Rectal smooth muscle tissue (tissue), 1 donor: ENCODE results near the gene CACHD1.
A peak's percentile ranks its signal among the peaks of the same experiment; 100 is the strongest.

Source experiments
- H3K27ac ChIP-seq: one replicate; pipeline ENCODE4 v1.7.0; 2013; ENCODE audit warnings: low read depth, low read length, inconsistent platforms
- H3K27me3 ChIP-seq: one replicate; pipeline ENCODE4 v1.7.0; 2013; ENCODE audit warnings: low read length; ENCODE audit not compliant: control insufficient read depth, insufficient read depth
- H3K36me3 ChIP-seq: one replicate; pipeline ENCODE4 v1.7.0; 2013; ENCODE audit warnings: low read length; ENCODE audit not compliant: control insufficient read depth, insufficient read depth
- H3K4me1 ChIP-seq: one replicate; pipeline ENCODE4 v1.7.0; 2013; ENCODE audit warnings: low read length; ENCODE audit not compliant: control insufficient read depth, insufficient read depth
- H3K4me3 ChIP-seq: one replicate; pipeline ENCODE4 v1.7.0; 2013; ENCODE audit warnings: low read length
- H3K9ac ChIP-seq: one replicate; pipeline ENCODE4 v1.7.0; 2013; ENCODE audit warnings: low read length

CACHD1 gene

GRCh38 chr1:64469977-64470664, at the start of gene CACHD1:
Gene CACHD1 (plus strand): TSS chr1:64470129. CDS start chr1:64470745, 616 bp downstream.
- Histone ChIP-seq H3K9ac (no peak within 1 kb of the TSS), H3K4me3 (peak within 1 kb of the TSS; percentile 76), H3K4me1 (peaks cover 7% of the 10 kb centered on the region), H3K27me3 (peaks cover 9% of the 10 kb centered on the region), H3K27ac (peak within 1 kb of the TSS; percentile 51), H3K36me3 (no peaks in the 10 kb centered on the region)

GRCh38 chr1:64421377-64421776, 48.6 kb upstream of the CACHD1 start:
- Histone ChIP-seq H3K36me3 (no peaks in the 10 kb centered on the region), H3K4me3 (no peak overlapping the region), H3K27me3 (no peaks in the 10 kb centered on the region), H3K9ac (no peak overlapping the region), H3K4me1 (no peaks in the 10 kb centered on the region), H3K27ac (no peak overlapping the region)

GRCh38 chr1:64423526-64423925, 46.4 kb upstream of the CACHD1 start:
- H3K27ac ChIP-seq = no peak overlapping the region
- no peaks in the 10 kb centered on the region for H3K36me3 ChIP-seq
- no peaks in the 10 kb centered on the region for H3K27me3 ChIP-seq
- no peak overlapping the region for H3K9ac ChIP-seq
- no peaks in the 10 kb centered on the region for H3K4me1 ChIP-seq
- no peak overlapping the region for H3K4me3 ChIP-seq

- no peaks in the 10 kb centered on the region for H3K36me3 ChIP-seq
- no peaks in the 10 kb centered on the region for H3K27me3 ChIP-seq
- H3K9ac ChIP-seq = no peak overlapping the region
- H3K4me3 ChIP-seq = no peak overlapping the region
- no peak overlapping the region for H3K27ac ChIP-seq
- H3K4me1 ChIP-seq = no peaks in the 10 kb centered on the region
Measured at GRCh38 chr1:64424412-64424811, 45.5 kb upstream of the CACHD1 start.

GRCh38 chr1:64425521-64425920, 44.4 kb upstream of the CACHD1 start:
- Histone ChIP-seq H3K27me3 (no peaks in the 10 kb centered on the region), H3K4me1 (no peaks in the 10 kb centered on the region), H3K9ac (no peak overlapping the region)

GRCh38 chr1:64426681-64427080, 43.2 kb upstream of the CACHD1 start:
- Histone ChIP-seq H3K4me3 (no peak overlapping the region), H3K4me1 (no peaks in the 10 kb centered on the region), H3K27me3 (no peaks in the 10 kb centered on the region), H3K9ac (no peak overlapping the region), H3K27ac (no peak overlapping the region), H3K36me3 (no peaks in the 10 kb centered on the region)

More at GRCh38 chr1:64425521-64425920, 44.4 kb upstream of the CACHD1 start:
- Histone ChIP-seq H3K27ac (no peak overlapping the region), H3K36me3 (no peaks in the 10 kb centered on the region), H3K4me3 (no peak overlapping the region)

GRCh38 chr1:64427879-64428278, 42.0 kb upstream of the CACHD1 start:
- Histone ChIP-seq H3K27me3 (no peaks in the 10 kb centered on the region), H3K4me3 (no peak overlapping the region), H3K27ac (no peak overlapping the region), H3K4me1 (no peaks in the 10 kb centered on the region), H3K36me3 (no peaks in the 10 kb centered on the region), H3K9ac (no peak overlapping the region)

- H3K4me1 ChIP-seq = no peaks in the 10 kb centered on the region
- no peaks in the 10 kb centered on the region for H3K36me3 ChIP-seq
- no peaks in the 10 kb centered on the region for H3K27me3 ChIP-seq
- H3K9ac ChIP-seq = no peak overlapping the region
- H3K4me3 ChIP-seq = no peak overlapping the region
- no peak overlapping the region for H3K27ac ChIP-seq
Measured at GRCh38 chr1:64433308-64433707, 36.6 kb upstream of the CACHD1 start.

- no peaks in the 10 kb centered on the region for H3K27me3 ChIP-seq
- H3K4me3 ChIP-seq = no peak overlapping the region
- H3K9ac ChIP-seq = no peak overlapping the region
- H3K27ac ChIP-seq = no peak overlapping the region
- H3K36me3 ChIP-seq = no peaks in the 10 kb centered on the region
- no peaks in the 10 kb centered on the region for H3K4me1 ChIP-seq
Measured at GRCh38 chr1:64433747-64434146, 36.2 kb upstream of the CACHD1 start.

- Histone ChIP-seq H3K27me3 (no peaks in the 10 kb centered on the region), H3K36me3 (no peaks in the 10 kb centered on the region), H3K9ac (no peak overlapping the region), H3K4me3 (no peak overlapping the region), H3K27ac (no peak overlapping the region), H3K4me1 (no peaks in the 10 kb centered on the region)
Measured at GRCh38 chr1:64435000-64435399, 34.9 kb upstream of the CACHD1 start.

- Histone ChIP-seq H3K36me3 (no peaks in the 10 kb centered on the region), H3K27me3 (no peaks in the 10 kb centered on the region), H3K4me1 (no peaks in the 10 kb centered on the region), H3K9ac (no peak overlapping the region), H3K27ac (no peak overlapping the region), H3K4me3 (no peak overlapping the region)
Measured at GRCh38 chr1:64437453-64437852, 32.5 kb upstream of the CACHD1 start.

- Histone ChIP-seq H3K36me3 (no peaks in the 10 kb centered on the region), H3K27me3 (no peaks in the 10 kb centered on the region), H3K27ac (no peak overlapping the region), H3K4me3 (no peak overlapping the region), H3K4me1 (no peaks in the 10 kb centered on the region), H3K9ac (no peak overlapping the region)
Measured at GRCh38 chr1:64440183-64440826, 29.6 kb upstream of the CACHD1 start.

GRCh38 chr1:64451440-64451839, 18.5 kb upstream of the CACHD1 start:
- Histone ChIP-seq H3K4me3 (no peak overlapping the region), H3K27me3 (no peaks in the 10 kb centered on the region), H3K9ac (no peak overlapping the region), H3K36me3 (no peaks in the 10 kb centered on the region), H3K27ac (no peak overlapping the region), H3K4me1 (no peaks in the 10 kb centered on the region)
